Activated naive CD4-positive, alpha-beta T cell treated with anti-CD3 and anti-CD28 coated beads, Interleukin-2, amount 50 U/mL, for 72 hours (primary cell): ENCODE results near the gene SUGCT. TPM values are rescaled to one million over a fixed set of nuclear protein-coding genes. Genes with fewer than 3 reads are reported as not detected.

Source experiments
- ATAC-seq, 2 donors: fragments of 150-1000 bp; cut with Tn5 transposase; 2 replicates each; pipeline ENCODE4 v1.10.0; 2021; ENCODE audit warnings: mild to moderate bottlenecking in 2 of 2, moderate library complexity in 2 of 2
- DNase-seq, 2 donors: peaks; one replicate each; pipeline ENCODE4 v3.0.0; 2021 to 2022; ENCODE audit warnings: low spot score in 2 of 2
- H3K27ac Mint-ChIP-seq, 2 donors: one replicate each; pipeline ENCODE4 v1.8.0; 2022; ENCODE audit warnings: mild to moderate bottlenecking in 2 of 2, mixed read lengths in 2 of 2
- H3K36me3 Mint-ChIP-seq, 2 donors: one replicate each; pipeline ENCODE4 v1.8.0; 2022; ENCODE audit warnings: mixed read lengths in 2 of 2
- H3K9me3 Mint-ChIP-seq, 2 donors: one replicate each; pipeline ENCODE4 v1.8.0; 2022; ENCODE audit warnings: mixed read lengths in 2 of 2
- total RNA-seq, 2 donors: library from RNA; stranded (reverse); gene quantifications; one replicate each; pipeline ENCODE4 v1.2.3, GENCODE V29; 2022

SUGCT gene
- total RNA-seq, 2 donors from 2014 or later, result 1.1 to 1.8 TPM

DNA sequence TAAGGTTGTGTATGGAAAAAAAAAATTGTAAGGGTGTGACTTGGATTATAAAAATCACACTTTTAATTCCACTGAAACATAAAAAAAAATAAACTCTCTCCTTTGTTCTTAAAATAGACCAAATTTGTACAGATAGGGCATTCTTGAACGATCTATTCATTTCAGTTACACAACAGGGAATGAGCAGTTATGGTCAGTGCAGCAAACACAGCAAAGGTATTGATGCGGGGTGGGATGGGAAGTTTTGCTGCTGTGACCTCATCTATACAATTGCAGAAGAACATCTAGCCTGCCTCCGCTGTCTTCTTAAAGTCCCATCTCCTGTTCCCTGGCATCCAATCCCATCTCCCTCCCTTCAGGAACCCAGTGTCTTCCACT is 580.2 kb downstream of the SUGCT start:
- Mint-ChIP-seq H3K9me3 (no peaks in the 10 kb centered on the region), H3K36me3 (peaks cover 0 to 4% of the 10 kb centered on the region in 2 donors), H3K27ac (no peak overlapping the region)
- DNase-seq (no peak), ATAC-seq (no peak)

DNA sequence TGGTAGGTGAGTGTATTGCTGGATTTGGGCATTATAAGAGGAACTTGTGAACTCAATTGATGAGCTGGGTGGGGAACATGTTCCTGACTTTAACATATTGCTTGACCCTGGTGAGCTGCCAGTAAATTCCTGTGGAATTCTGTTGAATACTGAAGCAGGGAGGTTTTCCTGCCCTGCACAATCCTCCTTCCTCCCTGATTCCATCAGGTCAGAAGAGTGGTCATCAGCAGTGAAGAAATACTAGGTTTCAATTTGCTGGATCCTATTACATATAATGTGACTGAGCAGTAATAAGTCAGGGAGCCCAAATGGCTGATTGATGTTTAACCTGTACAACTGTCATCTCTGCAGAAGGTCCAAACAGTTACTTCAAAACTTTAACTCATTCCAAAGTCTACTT is 581.2 kb downstream of the SUGCT start:
- no peaks in the 10 kb centered on the region for H3K9me3 Mint-ChIP-seq
- H3K27ac Mint-ChIP-seq, result no peak overlapping the region
- ATAC-seq, result no peak
- peaks cover 0 to 4% of the 10 kb centered on the region in 2 donors for H3K36me3 Mint-ChIP-seq
- DNase-seq, result no peak

DNA sequence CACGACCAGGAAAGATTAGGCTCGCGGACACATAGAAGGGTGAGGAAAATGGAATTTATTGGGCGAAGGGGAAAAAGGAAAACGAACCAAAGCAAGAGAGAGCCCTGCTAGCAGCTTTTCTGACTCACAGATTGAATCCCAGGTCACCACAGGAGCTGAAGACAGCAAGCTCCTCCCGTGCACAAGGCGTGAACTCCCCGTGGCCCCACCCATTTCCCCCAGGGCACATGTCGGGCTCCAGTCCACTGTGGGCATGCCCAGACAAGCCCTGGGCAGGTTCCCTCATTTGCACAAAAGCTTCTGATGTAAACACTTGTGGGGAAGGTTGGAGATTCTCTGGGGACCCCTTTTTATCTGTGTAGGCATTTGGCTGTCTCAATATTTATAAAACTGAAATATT is 582.4 kb downstream of the SUGCT start:
- peak in 1 of 2 donors; percentile 55 for DNase-seq
- H3K27ac Mint-ChIP-seq, result peak overlapping the region in 1 of 2 donors; percentile 59
- no peaks in the 10 kb centered on the region for H3K9me3 Mint-ChIP-seq
- H3K36me3 Mint-ChIP-seq, result peaks cover 0 to 4% of the 10 kb centered on the region in 2 donors
- peak; percentile 52 to 87 for ATAC-seq

DNA sequence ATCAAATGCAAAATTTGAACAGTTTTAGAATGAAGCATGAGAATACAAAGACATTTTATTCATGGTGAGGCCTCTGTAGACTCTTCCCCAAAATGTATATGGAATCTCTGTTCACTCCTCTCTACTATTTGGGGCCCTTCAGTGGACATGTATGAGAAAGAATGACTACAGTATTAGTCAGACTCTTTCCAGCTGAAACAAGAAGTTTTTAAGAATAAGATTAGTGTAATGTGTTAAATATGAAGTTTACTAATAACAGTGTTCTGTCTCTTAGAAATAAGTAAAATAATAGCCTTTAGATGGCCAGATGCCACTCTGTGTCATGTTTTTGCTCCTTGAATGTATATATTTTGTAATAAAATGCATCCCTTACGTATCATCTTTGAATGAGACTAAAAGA is 585.6 kb downstream of the SUGCT start:
- Mint-ChIP-seq H3K27ac (no peak overlapping the region), H3K36me3 (peaks cover 0 to 4% of the 10 kb centered on the region in 2 donors), H3K9me3 (no peaks in the 10 kb centered on the region)
- DNase-seq (no peak), ATAC-seq (no peak)

DNA sequence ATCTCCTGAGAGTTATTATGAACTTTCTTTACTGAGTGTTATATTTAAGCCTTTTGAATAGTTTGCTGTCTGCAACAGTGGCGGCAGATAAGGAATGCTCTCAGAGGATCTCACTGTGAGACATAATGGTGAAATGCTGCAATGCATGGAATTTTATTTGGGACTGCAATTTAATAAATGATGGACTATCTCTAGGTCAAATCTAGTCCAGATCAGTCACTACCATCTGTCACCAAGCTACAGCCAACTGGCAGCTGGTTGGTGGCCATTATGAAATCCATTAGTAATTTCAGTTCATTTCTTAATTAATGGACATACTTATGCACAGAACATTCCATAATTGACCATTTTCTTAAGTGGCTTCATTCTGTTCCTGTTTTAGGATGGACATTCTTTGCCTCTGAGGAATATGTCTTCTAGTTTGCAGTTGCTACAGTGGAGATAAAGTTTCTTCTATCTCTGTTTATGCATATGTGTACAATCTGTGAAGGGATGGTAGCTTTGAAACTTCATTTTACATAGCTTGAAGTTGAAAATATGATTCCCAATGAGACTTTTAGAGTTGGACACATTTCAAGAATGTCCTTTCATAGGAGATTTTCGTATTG is 586.6 kb downstream of the SUGCT start:
- no peak overlapping the region for H3K27ac Mint-ChIP-seq
- peaks cover 0 to 4% of the 10 kb centered on the region in 2 donors for H3K36me3 Mint-ChIP-seq
- H3K9me3 Mint-ChIP-seq, result no peaks in the 10 kb centered on the region
- no peak for DNase-seq
- ATAC-seq, result no peak

DNA sequence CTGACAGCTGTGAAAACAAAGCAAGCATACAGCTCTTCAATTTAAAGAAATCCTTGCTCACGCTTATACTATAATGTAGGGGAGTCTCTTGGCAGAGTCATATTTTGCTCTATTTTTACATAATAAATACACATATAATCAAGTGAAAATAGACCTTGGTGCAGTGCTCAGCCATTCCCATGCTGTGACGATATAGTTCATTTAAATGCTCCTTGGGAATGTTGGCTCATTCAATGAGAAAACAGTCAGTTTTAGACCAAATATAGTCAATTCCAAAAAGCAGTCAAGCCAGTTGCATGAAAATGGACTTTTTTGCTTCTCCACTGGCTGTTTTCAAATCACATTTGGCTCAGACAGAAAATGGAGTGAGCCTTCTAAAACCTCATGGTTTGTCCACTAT is 587.4 kb downstream of the SUGCT start:
- Mint-ChIP-seq H3K36me3 (peaks cover 0 to 4% of the 10 kb centered on the region in 2 donors), H3K27ac (no peak overlapping the region), H3K9me3 (no peaks in the 10 kb centered on the region)
- ATAC-seq (no peak), DNase-seq (no peak)

DNA sequence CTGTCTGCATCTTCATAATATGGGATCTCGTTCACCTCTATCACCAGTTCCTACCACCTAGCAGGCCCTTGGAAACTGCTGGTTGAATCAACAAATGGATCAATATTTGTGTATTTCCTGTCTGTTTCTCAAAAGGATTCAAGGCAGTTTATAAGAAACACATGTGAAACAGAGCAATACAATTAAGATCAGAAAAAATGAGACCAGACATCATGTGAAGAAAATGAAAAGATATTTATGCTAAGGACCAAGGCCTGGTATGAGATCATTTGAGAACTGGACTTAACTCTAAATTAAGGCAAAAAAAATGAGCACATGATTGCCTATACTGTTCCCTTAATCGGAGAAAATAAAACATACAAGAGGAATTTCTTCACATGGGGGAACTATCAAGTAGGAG is 589.0 kb downstream of the SUGCT start:
- Mint-ChIP-seq H3K36me3 (peaks cover 0 to 4% of the 10 kb centered on the region in 2 donors), H3K27ac (no peak overlapping the region), H3K9me3 (no peaks in the 10 kb centered on the region)
- DNase-seq, result no peak
- no peak for ATAC-seq

DNA sequence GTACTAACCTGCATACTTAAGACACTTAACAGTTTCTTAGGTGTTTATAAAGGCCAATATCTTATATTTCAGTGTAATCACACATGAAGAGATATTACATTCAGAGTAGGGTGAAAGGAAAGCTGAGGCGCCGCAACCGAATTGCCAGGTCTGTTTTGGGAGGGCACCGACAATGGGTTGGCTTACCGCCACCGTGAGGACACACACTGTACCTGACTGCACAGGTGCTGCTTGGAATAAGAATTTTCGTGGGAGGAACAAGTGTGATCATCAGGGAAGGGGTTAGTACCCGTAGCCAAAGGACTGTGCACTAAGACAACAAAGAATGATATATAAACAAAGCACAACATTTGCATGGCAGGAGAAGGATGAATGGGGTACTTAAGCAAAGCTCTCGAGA is 591.8 kb downstream of the SUGCT start:
- H3K9me3 Mint-ChIP-seq, result peaks cover 5 to 9% of the 10 kb centered on the region in 2 donors
- DNase-seq (no peak), ATAC-seq (no peak)
- H3K27ac Mint-ChIP-seq, result no peak overlapping the region
- H3K36me3 Mint-ChIP-seq, result peaks cover 0 to 6% of the 10 kb centered on the region in 2 donors

DNA sequence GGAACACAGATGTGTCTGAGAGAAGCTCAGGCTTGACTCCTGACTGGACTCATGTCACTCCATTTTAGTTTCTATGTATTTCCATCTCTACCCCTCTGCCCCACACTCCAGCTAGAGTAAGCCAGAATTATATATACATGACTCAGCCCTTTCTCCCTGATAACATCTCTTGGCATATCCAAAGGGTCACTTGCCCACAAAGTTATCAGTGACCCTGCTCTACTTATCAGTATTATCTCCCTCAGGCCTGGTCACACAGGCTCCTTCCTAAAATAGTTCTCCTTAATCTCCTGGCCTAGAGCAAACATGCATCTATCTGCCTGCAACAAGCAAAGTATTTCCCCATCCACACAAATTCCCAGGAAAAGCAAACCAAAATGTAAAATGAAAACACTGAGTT is 598.3 kb downstream of the SUGCT start:
- DNase-seq (no peak), ATAC-seq (no peak)
- Mint-ChIP-seq H3K9me3 (peaks cover 14 to 15% of the 10 kb centered on the region in 2 donors), H3K27ac (no peak overlapping the region), H3K36me3 (peaks cover 0 to 6% of the 10 kb centered on the region in 2 donors)

DNA sequence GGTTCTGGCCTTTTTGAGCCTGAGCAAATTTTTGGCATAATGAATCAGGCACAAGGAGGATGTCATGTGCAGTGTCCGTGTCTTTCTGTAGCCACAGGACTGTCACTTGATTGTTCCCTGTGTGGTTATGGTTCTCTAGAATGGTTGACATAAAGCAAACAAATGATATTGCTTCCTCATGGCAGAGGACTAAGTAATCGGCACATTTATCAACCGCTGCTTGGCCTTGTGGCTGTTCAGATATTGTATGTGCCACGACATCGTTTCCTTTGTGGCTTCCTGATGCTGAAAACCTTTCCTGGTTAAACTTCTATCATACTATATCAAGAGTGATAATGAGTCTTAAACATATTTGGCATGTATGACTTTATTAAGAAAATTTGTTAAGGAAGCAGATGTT is 598.8 kb downstream of the SUGCT start:
- Mint-ChIP-seq H3K36me3 (peaks cover 0 to 6% of the 10 kb centered on the region in 2 donors), H3K9me3 (peaks cover 14 to 15% of the 10 kb centered on the region in 2 donors), H3K27ac (no peak overlapping the region)
- ATAC-seq (no peak), DNase-seq (no peak)

DNA sequence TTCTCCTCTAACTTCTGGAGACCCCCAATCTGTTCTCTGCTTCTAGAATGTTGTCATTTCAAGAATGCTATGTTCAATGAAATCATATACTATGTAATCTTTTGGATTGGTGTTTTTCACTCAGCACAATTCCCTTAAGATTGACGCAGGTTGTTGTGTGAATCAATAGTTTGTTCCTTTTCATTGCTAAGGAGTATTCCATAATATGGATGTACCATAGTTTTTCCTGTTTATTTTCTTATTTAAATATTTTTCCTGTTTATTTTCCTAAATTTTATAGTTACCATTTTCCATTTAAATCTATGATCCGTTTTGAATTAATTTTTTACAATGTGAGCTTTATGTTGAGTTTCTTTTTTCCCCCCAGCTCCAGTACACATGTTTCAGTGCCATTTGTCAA is 604.5 kb downstream of the SUGCT start:
- H3K9me3 Mint-ChIP-seq, result peaks cover 6 to 8% of the 10 kb centered on the region in 2 donors
- DNase-seq (no peak), ATAC-seq (no peak)
- H3K36me3 Mint-ChIP-seq, result no peaks in the 10 kb centered on the region
- no peak overlapping the region for H3K27ac Mint-ChIP-seq

DNA sequence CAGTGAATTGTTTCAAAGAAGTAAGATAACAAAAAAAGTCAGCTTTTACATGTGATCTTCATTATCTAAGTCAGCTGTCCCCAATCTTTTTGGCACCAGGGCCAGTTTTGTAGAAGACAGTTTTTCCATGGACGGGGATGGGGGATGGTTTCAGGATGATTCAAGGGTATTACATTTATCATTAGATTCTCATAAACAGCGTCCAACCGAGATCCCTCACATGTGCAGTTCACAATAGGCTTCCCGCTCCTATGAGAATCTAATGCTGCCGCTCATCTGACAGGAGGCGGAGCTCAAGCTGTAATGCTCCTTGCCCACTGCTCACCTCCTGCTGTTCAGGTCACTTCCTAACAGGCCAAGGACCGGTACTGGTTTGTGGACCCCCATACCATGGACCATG is 607.5 kb downstream of the SUGCT start:
- Mint-ChIP-seq H3K36me3 (no peaks in the 10 kb centered on the region), H3K27ac (no peak overlapping the region), H3K9me3 (no peaks in the 10 kb centered on the region)
- no peak for DNase-seq
- no peak for ATAC-seq

DNA sequence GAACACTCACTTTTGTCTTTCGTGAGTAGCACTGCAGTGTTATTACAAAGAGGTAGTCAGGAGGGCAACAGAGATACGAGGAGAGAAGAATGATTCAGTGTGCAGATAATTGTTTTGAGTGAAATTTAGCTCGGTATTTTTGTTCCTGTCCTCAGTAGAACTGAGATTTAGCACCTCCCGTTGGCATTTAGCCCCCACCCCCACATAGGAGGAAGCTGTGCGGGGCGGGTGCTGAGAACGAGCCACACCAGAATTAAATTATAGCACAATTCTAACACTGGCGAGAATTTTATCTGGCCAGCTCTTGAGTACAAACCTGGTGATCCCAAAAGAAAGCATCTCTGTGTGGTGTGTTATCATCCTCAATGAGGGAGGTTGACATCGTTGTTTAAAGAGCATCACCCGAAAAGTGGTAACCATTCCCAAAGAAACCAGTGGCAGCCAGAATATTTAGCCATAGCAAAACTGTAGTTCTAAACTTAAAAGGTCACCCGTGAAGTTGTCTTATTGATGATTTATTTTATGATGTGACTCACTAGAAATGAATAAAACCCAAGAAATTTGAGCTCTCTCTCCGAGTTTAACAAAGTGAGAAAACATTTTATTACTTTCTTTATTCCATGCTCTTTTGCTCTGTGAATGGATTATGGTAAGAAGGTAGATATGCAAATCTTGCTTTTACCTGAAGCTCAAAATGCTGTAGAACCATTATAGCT is 612.2 kb downstream of the SUGCT start:
- ATAC-seq (no peak), DNase-seq (no peak)
- Mint-ChIP-seq H3K36me3 (no peaks in the 10 kb centered on the region), H3K27ac (no peak overlapping the region), H3K9me3 (no peaks in the 10 kb centered on the region)

DNA sequence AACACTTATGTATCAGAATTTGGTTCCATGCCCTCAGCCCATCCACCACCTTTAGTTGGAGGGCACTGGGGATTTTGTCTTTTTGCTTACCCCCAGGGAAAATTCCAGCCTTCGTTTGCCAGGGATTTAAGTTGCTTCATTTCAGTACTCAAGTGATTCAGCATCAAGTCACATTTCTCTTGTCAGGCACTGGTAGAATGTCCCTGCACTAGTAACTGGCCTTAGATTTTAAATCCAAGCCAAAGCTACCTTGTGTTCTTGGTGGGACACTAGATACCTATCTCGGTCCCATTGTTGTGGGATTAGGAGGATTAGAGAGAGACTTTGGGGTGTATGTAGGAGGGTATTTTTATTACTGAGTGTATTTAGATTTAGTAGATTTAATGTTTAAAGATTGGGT is 613.1 kb downstream of the SUGCT start:
- H3K9me3 Mint-ChIP-seq, result no peaks in the 10 kb centered on the region
- no peaks in the 10 kb centered on the region for H3K36me3 Mint-ChIP-seq
- ATAC-seq, result no peak
- H3K27ac Mint-ChIP-seq, result no peak overlapping the region
- DNase-seq, result no peak

DNA sequence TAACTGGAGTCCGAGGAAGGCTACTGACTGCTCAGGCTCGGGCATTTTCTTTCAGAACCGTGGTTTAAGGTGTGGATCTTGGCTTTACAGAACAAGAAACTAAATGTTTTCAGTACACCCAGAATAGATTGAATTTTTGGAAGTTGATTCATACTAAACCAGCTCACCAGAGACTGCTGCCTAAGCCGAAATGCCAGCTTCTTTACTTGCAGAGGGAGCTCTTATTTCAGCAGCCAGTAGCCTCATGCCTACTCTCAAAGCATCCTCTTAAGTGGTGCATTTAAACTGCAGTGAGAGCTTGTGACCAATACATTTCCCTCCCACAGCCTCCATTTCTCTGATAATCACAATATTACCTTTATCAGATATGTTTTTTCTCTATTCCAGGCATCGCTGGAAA is 615.1 kb downstream of the SUGCT start:
- Mint-ChIP-seq H3K9me3 (no peaks in the 10 kb centered on the region), H3K27ac (no peak overlapping the region), H3K36me3 (no peaks in the 10 kb centered on the region)
- DNase-seq (no peak), ATAC-seq (no peak)

DNA sequence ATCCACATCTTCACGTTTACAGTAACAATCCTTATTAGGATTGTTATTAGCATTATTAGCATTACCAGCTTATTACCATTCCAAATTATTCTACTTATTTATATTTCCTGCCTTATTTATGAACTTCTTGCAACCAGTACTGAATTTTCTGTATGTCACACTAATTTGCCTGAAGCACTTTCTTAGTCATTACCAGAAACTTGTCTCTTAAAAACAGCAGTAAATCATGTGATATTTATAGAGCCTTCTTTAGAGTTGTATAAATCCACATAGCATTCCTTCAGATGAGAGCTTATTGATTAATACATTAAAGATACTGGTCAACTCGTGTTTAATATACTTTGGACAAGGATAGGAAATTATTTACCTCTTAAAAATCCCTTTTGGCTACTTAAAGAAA is 618.6 kb downstream of the SUGCT start:
- Mint-ChIP-seq H3K27ac (no peak overlapping the region), H3K36me3 (no peaks in the 10 kb centered on the region), H3K9me3 (no peaks in the 10 kb centered on the region)
- no peak for ATAC-seq
- no peak for DNase-seq

DNA sequence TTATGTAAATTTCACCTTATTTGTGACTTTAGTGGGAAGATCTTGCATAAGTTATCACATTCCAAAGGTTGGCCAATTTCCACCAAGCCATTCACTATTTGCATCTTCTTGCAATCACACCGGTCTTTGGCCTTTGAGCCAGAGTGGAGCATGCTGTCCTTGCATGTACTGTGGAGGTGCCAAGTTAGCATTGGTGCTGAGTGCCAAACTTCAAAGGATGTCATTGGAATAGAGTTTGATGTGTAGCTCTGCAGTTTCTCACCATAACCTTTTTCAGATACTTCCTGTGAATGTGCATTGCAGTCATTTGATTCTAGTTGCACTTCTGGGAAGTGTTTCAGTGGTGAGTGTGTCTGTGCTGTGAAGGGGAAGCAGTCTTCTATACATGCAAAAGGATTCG is 620.6 kb downstream of the SUGCT start:
- DNase-seq (no peak), ATAC-seq (no peak)
- no peaks in the 10 kb centered on the region for H3K36me3 Mint-ChIP-seq
- H3K27ac Mint-ChIP-seq, result no peak overlapping the region
- H3K9me3 Mint-ChIP-seq, result no peaks in the 10 kb centered on the region

DNA sequence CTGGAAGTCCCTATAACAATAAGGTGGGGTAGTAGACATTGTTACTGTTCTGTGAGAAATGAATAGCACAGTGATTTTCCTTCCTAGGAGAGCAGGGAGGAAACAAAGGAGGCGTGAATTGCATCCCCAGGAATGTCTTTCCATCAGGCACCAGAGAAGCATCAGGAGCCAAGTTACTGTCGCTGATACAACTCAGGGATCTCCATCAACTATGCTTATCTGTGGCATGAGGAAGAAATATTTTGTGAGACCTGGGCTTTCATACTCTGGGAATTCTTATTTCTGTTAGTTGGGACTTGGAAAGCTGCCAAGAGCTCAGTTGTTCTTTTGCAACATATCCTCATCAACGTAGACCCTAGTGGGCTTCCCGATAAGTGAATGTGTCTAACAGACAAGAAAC is 622.3 kb downstream of the SUGCT start:
- Mint-ChIP-seq H3K27ac (no peak overlapping the region), H3K36me3 (no peaks in the 10 kb centered on the region), H3K9me3 (no peaks in the 10 kb centered on the region)
- ATAC-seq, result no peak
- no peak for DNase-seq
